Uterus (tissue), 2 donors: ENCODE measurements around the gene MTG2.

Experiments used
- POLR2A ChIP-seq, 2 donors: fragments of 450-650 bp; IDR thresholded peaks; one replicate each; pipeline ENCODE4 v1.6.1; 2016; ENCODE audit warnings: antibody characterized with exemption in 2 of 2, mild to moderate bottlenecking in 1 of 2, moderate library complexity in 1 of 2
- TF ChIP-seq, protein P1 (sequence below), 4 experiments: fragments of 200-600 bp in 2 of 4; fragments of 450-650 bp in 2 of 4; sonication (generic) in 2 of 4; IDR thresholded peaks; one replicate each; pipeline ENCODE4 v1.5.1; 2016 to 2019; ENCODE audit warnings: antibody characterized with exemption in 4 of 4, mild to moderate bottlenecking in 2 of 4, moderate library complexity in 1 of 4

DNA sequence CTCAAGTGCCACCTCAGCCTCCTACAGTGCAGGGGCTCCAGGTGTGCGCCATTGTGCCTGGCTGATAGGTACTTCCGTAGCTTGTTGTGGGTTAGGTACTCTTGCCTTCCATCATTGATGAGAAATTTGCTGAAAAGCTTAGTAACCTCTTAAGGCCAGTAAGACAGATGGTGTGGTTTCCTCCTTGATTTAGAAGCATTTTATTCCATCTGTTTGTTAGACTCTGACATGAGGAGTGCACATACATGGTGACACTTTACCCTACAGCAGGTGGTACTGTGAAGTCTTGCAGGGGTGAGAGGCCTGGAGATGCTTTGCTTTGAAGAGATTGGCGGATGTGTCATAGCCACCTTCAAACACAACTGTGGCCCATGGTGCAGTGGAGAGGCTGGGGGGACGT is 14.8 kb upstream of the MTG2 start:
- TF ChIP-seq, protein P1, sequence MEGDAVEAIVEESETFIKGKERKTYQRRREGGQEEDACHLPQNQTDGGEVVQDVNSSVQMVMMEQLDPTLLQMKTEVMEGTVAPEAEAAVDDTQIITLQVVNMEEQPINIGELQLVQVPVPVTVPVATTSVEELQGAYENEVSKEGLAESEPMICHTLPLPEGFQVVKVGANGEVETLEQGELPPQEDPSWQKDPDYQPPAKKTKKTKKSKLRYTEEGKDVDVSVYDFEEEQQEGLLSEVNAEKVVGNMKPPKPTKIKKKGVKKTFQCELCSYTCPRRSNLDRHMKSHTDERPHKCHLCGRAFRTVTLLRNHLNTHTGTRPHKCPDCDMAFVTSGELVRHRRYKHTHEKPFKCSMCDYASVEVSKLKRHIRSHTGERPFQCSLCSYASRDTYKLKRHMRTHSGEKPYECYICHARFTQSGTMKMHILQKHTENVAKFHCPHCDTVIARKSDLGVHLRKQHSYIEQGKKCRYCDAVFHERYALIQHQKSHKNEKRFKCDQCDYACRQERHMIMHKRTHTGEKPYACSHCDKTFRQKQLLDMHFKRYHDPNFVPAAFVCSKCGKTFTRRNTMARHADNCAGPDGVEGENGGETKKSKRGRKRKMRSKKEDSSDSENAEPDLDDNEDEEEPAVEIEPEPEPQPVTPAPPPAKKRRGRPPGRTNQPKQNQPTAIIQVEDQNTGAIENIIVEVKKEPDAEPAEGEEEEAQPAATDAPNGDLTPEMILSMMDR (IDR thresholded peaks at IDR 0.05): no peak
- TF ChIP-seq POLR2A (IDR thresholded peaks at IDR 0.05): no peak
